HCT116 (cell line): ENCODE data around the gene CALN1. TPM values are rescaled to one million over a fixed set of nuclear protein-coding genes. Genes with fewer than 3 reads are reported as not detected.

ENCODE experiments used
- ATAC-seq: fragments of 200-7000 bp; cut with Tn5 transposase; 2 replicates; pipeline ENCODE4 v1.9.1; 2020; ENCODE audit warnings: mild to moderate bottlenecking, moderate library complexity
- BruUV-seq: library from RNA; stranded (reverse); fragments of 400-500 nt; replicated peaks from 2 replicates; lab custom pipeline; 2021; lab: Mats Ljungman, UMichigan
- CTCF ChIA-PET: fragments of 300-600 bp; sonication (Branson Sonifier 250); formaldehyde crosslinking; loops from one replicate; lab custom pipeline; 2021; ENCODE audit warnings: antibody characterized with exemption; lab: Charles Lee
- POLR2A ChIA-PET: fragments of 300-600, 350-600 bp; sonication (Branson Sonifier 250); formaldehyde crosslinking; loops from one replicate; lab custom pipeline; 2021; ENCODE audit warnings: antibody characterized with exemption; lab: Charles Lee
- RAD21 ChIA-PET, 2 experiments: fragments of 300-600 bp; sonication (Branson Sonifier 250); formaldehyde crosslinking; loops; one replicate each; lab custom pipeline; 2023; ENCODE audit warnings: low total read pairs in 2 of 2; ENCODE audit not compliant: uncharacterized antibody in 2 of 2, unreplicated experiment in 2 of 2, low non-redundant PET in 1 of 2; lab: Charles Lee
- DNase-seq: peaks from one replicate; pipeline ENCODE4 v3.0.0-alpha.2; 2010; ENCODE audit warnings: low read depth, low spot score
- H2AFZ ChIP-seq: fragments of 200-600 bp; shearing (Covaris generic), sonication (generic); 2 replicates; pipeline ENCODE4 v1.6.1; 2017; ENCODE audit warnings: low read depth, mixed run types, mixed read lengths, antibody characterized with exemption, low read length; ENCODE audit not compliant: poor library complexity, severe bottlenecking
- H3K27ac ChIP-seq: 2 replicates; pipeline ENCODE4 v1.5.1; 2012; ENCODE audit warnings: low read depth, low read length
- H3K27me3 ChIP-seq: fragments of 200-600 bp; sonication (generic); 2 replicates; pipeline ENCODE4 v1.6.1; 2016; ENCODE audit warnings: mixed run types, low read length, mixed read lengths; ENCODE audit not compliant: insufficient read depth
- H3K36me3 ChIP-seq, 2 experiments: fragments of 200-500 bp in 1 of 2; fragments of 200-600 bp in 1 of 2; sonication (Bioruptor generic) in 1 of 2; sonication (generic) in 1 of 2; 2 replicates each; pipeline versions ENCODE4 v1.5.1 to v1.6.1; 2014 to 2016; ENCODE audit warnings: low read length in 2 of 2, inconsistent platforms in 1 of 2, mixed read lengths in 1 of 2, mixed run types in 1 of 2; ENCODE audit not compliant: insufficient read depth in 2 of 2, control insufficient read depth in 1 of 2
- H3K4me1 ChIP-seq, 2 experiments: fragments of 200-600 bp in 1 of 2; sonication (generic) in 1 of 2; 2 replicates each; pipeline versions ENCODE4 v1.5.1 to v1.6.1; 2012 to 2017; ENCODE audit warnings: low read length in 2 of 2, inconsistent platforms in 1 of 2, mild to moderate bottlenecking in 1 of 2, mixed read lengths in 1 of 2, mixed run types in 1 of 2, moderate library complexity in 1 of 2; ENCODE audit not compliant: insufficient read depth in 2 of 2, control insufficient read depth in 1 of 2
- H3K4me2 ChIP-seq: fragments of 200-600 bp; sonication (generic); 2 replicates; pipeline ENCODE4 v1.6.1; 2017; ENCODE audit warnings: mixed run types, low read length, mixed read lengths
- H3K4me3 ChIP-seq, 2 experiments: fragments of 200-600 bp in 1 of 2; sonication (generic) in 1 of 2; replicated peaks in 1 of 2; 2 replicates each; pipeline ENCODE4 v1.5.1; 2011 to 2016; ENCODE audit warnings: low read length in 2 of 2, control low read depth in 1 of 2, low read depth in 1 of 2, mild to moderate bottlenecking in 1 of 2, mixed read lengths in 1 of 2, mixed run types in 1 of 2
- H3K79me2 ChIP-seq: fragments of 200-600 bp; sonication (generic); 2 replicates; pipeline ENCODE4 v1.6.1; 2017; ENCODE audit warnings: mild to moderate bottlenecking, mixed run types, low read length, moderate library complexity, mixed read lengths; ENCODE audit not compliant: insufficient read depth
- H3K9ac ChIP-seq: fragments of 200-600 bp; sonication (generic); 2 replicates; pipeline ENCODE4 v1.6.1; 2016; ENCODE audit warnings: low read length, mixed read lengths
- H3K9me2 ChIP-seq: fragments of 200-600 bp; sonication (generic), shearing (Covaris generic); 2 replicates; pipeline ENCODE4 v1.6.1; 2017; ENCODE audit warnings: mixed run types, mild to moderate bottlenecking, moderate library complexity; ENCODE audit not compliant: insufficient read depth
- H3K9me3 ChIP-seq, 2 experiments: fragments of 200-500 bp in 1 of 2; fragments of 200-600 bp in 1 of 2; sonication (Bioruptor generic) in 1 of 2; sonication (generic) in 1 of 2; 2 replicates each; pipeline ENCODE4 v1.6.1; 2014 to 2017; ENCODE audit warnings: low read length in 2 of 2, mixed read lengths in 2 of 2, inconsistent platforms in 1 of 2, low read depth in 1 of 2, mild to moderate bottlenecking in 1 of 2, mixed run types in 1 of 2, moderate library complexity in 1 of 2; ENCODE audit not compliant: control insufficient read depth in 1 of 2, insufficient read depth in 1 of 2
- H4K20me1 ChIP-seq: fragments of 200-600 bp; sonication (generic), shearing (Covaris generic); 2 replicates; pipeline ENCODE4 v1.6.1; 2017; ENCODE audit warnings: mixed run types, mild to moderate bottlenecking, moderate library complexity; ENCODE audit not compliant: insufficient read depth
- ATF3 ChIP-seq: IDR thresholded peaks from 2 replicates; pipeline ENCODE4 v1.6.1; 2012
- CBX3 ChIP-seq: IDR thresholded peaks from 2 replicates; pipeline ENCODE4 v1.6.1; 2012; ENCODE audit warnings: low read depth
- CTCF ChIP-seq, 3 experiments: fragments of 200-600 bp in 1 of 3; sonication (generic) in 1 of 3; IDR thresholded peaks in 2 of 3; conservative IDR thresholded peaks in 1 of 3; 2 replicates each; pipeline ENCODE4 v1.5.1; 2012 to 2017; ENCODE audit warnings: low read depth in 2 of 3, low read length in 2 of 3, antibody characterized with exemption in 1 of 3, borderline replicate concordance in 1 of 3, control low read depth in 1 of 3, mild to moderate bottlenecking in 1 of 3, mixed read lengths in 1 of 3, mixed run types in 1 of 3, moderate library complexity in 1 of 3; ENCODE audit not compliant: insufficient read depth in 1 of 3
- EGR1 ChIP-seq: IDR thresholded peaks from 2 replicates; pipeline ENCODE4 v1.6.1; 2012; ENCODE audit warnings: low read depth
- EZH2 ChIP-seq: fragments of 200-600 bp; sonication (generic); IDR thresholded peaks from 2 replicates; pipeline ENCODE4 v1.6.1; 2017; ENCODE audit warnings: antibody characterized with exemption, mixed run types
- EZH2phosphoT487 ChIP-seq: fragments of 200-600 bp; IDR thresholded peaks from 2 replicates; pipeline ENCODE4 v1.6.1; 2018; ENCODE audit warnings: antibody characterized with exemption, borderline replicate concordance
- JUND ChIP-seq: IDR thresholded peaks from 2 replicates; pipeline ENCODE4 v1.6.1; 2012
- MAX ChIP-seq: IDR thresholded peaks from 2 replicates; pipeline ENCODE4 v1.6.1; 2012
- POLR2A ChIP-seq: IDR thresholded peaks from 2 replicates; pipeline ENCODE4 v1.7.0; 2011; ENCODE audit warnings: borderline replicate concordance; ENCODE audit not compliant: insufficient read depth, insufficient read length; ENCODE audit errors: extremely low read depth
- REST ChIP-seq: IDR thresholded peaks from 2 replicates; pipeline ENCODE4 v1.6.1; 2012; ENCODE audit warnings: low read depth
- SP1 ChIP-seq: IDR thresholded peaks from 2 replicates; pipeline ENCODE4 v1.6.1; 2012; ENCODE audit warnings: low read depth
- SRF ChIP-seq: IDR thresholded peaks from 2 replicates; pipeline ENCODE4 v1.6.1; 2012; ENCODE audit warnings: low read depth
- YY1 ChIP-seq: IDR thresholded peaks from 2 replicates; pipeline ENCODE4 v1.6.1; 2011; ENCODE audit warnings: low read length, low read depth, moderate library complexity, mild to moderate bottlenecking; ENCODE audit not compliant: insufficient replicate concordance; ENCODE audit errors: extremely low read depth
- ZBTB33 ChIP-seq: IDR thresholded peaks from 2 replicates; pipeline ENCODE4 v1.6.1; 2011; ENCODE audit warnings: mild to moderate bottlenecking, low read length, moderate library complexity; ENCODE audit not compliant: insufficient replicate concordance; ENCODE audit errors: extremely low read depth
- ZFX ChIP-seq: fragments of 450-650 bp; IDR thresholded peaks from 2 replicates; pipeline ENCODE4 v1.6.1; 2017
- ZNF274 ChIP-seq: fragments of 200-500 bp; sonication (Bioruptor generic); IDR thresholded peaks from 2 replicates; pipeline ENCODE4 v1.6.1; 2014; ENCODE audit warnings: mild to moderate bottlenecking, low read depth, low read length, inconsistent platforms
- intact Hi-C: fragments of 100-400 bp; cut with micrococcal nuclease; formaldehyde crosslinking; loops from 2 replicates; pipeline ENCODE4 v1.10.0; 2022
- total RNA-seq: library from RNA; stranded (reverse); gene quantifications from one replicate; pipeline ENCODE4 v1.2.1, GENCODE V29; 2021; ENCODE audit not compliant: unreplicated experiment

CALN1 gene
- total RNA-seq, 1 experiment from 2014 or later, result 0.17 TPM

GRCh38 chr7:72326365-72326764 lies 85.8 kb downstream of the CALN1 start:
- H3K4me1 ChIP-seq, result no peaks in the 10 kb centered on the region
- H3K9me2 ChIP-seq, result no peaks in the 10 kb centered on the region
- TF ChIP-seq JUND, result no peak
- no peak for TF ChIP-seq CBX3
- TF ChIP-seq YY1, result no peak
- no peak for TF ChIP-seq REST
- TF ChIP-seq ATF3, result no peak
- TF ChIP-seq ZNF274, result no peak
- TF ChIP-seq EGR1, result no peak
- no peak for TF ChIP-seq CTCF (IDR thresholded peaks at IDR 0.05 in 2 of 3, conservative IDR thresholded peaks at IDR 0.05 in 1 of 3; ENCODE audit: borderline replicate concordance in 1 of 3, insufficient read depth in 1 of 3, low read depth in 2 of 3, low read length in 2 of 3)
- TF ChIP-seq SRF, result no peak
- no peak for TF ChIP-seq ZBTB33
- TF ChIP-seq SP1, result no peak
- no peak for TF ChIP-seq POLR2A
- no peak for TF ChIP-seq EZH2
- TF ChIP-seq EZH2phosphoT487, result no peak
- TF ChIP-seq ZFX, result no peak
- no peak for TF ChIP-seq MAX
- TF ChIP-seq, all 23 proteins: peak for 0
- Histone ChIP-seq H3K79me2 (no peaks in the 10 kb centered on the region), H2AFZ (no peak overlapping the region), H3K9ac (no peak overlapping the region), H3K27me3 (peaks cover 2% of the 10 kb centered on the region; the same call in 1 of the 2 replicates), H3K36me3 (no peaks in the 10 kb centered on the region), H4K20me1 (no peaks in the 10 kb centered on the region), H3K9me3 (no peaks in the 10 kb centered on the region), H3K4me3 (no peak overlapping the region), H3K4me2 (no peak overlapping the region), H3K27ac (no peak overlapping the region)
- RAD21 ChIA-PET, result no interaction called here
- no TSS peak for BruUV-seq
- CTCF ChIA-PET, result no interaction called here
- intact Hi-C loops, result no loop called here
- no peak; the same call in 1 of the 2 replicates for ATAC-seq
- no peak for DNase-seq
- POLR2A ChIA-PET, result no interaction called here
